HL-60 (cell line): ENCODE data around the gene PTPRM.

Experiments
- CTCF ChIP-seq: IDR thresholded peaks from one replicate; pipeline ENCODE4 v1.5.1; 2011; ENCODE audit warnings: low read length, control low read depth, inconsistent platforms; ENCODE audit not compliant: insufficient read depth
- REST ChIP-seq: IDR thresholded peaks from 2 replicates; pipeline ENCODE4 v1.6.1; 2012; ENCODE audit warnings: low read depth; ENCODE audit not compliant: insufficient replicate concordance

GRCh38 chr18:7953095-7953958 is 386.2 kb downstream of the PTPRM start:
- no peak for TF ChIP-seq CTCF
- no peak for TF ChIP-seq REST
